RWPE1 (cell line): ENCODE measurements around the gene DMRT3.

Source experiments
- CTCF ChIA-PET: fragments of 350-600 bp; sonication (Branson Sonifier 250); formaldehyde crosslinking; extraction: SDS; loops from one replicate; lab custom pipeline; 2021; lab: Yijun Ruan, JAX
- POLR2A ChIA-PET: fragments of 400-600 bp; formaldehyde crosslinking; extraction: SDS; loops from one replicate; lab custom pipeline; 2020; ENCODE audit warnings: antibody characterized with exemption; ENCODE audit not compliant: low non-redundant PET; lab: Yijun Ruan, JAX
- DNase-seq: peaks from one replicate; pipeline ENCODE4 v3.0.0; 2012; ENCODE audit warnings: low spot score
- H3K27ac ChIP-seq: fragments of 450-650 bp; 2 replicates; pipeline ENCODE4 v1.5.1; 2017
- CTCF ChIP-seq: fragments of 450-650 bp; conservative IDR thresholded peaks from 2 replicates; pipeline ENCODE4 v1.5.1; 2017; ENCODE audit warnings: low read depth, mild to moderate bottlenecking

DMRT3 gene

GRCh38 chr9:1008216-1008615 lies 31.8 kb downstream of the DMRT3 start:
- CTCF ChIA-PET: interaction anchor here (0.6 to 0.7 kb wide), 2 partner anchors 592 to 697 kb away, joined by 3 to 4 read pairs; no protein-coding TSS in a partner anchor
- POLR2A ChIA-PET: no interaction called here
- no peak for DNase-seq
- H3K27ac ChIP-seq: no peak overlapping the region
- TF ChIP-seq CTCF: no peak

GRCh38 chr9:1009101-1009707 lies 32.7 kb downstream of the DMRT3 start:
- TF ChIP-seq CTCF: peak; percentile 96
- POLR2A ChIA-PET: no interaction called here
- H3K27ac ChIP-seq: no peak overlapping the region
- CTCF ChIA-PET: interaction anchor here (0.6 to 1.2 kb wide), 7 partner anchors 9 to 591 kb away, joined by 3 to 7 read pairs (median 3); no protein-coding TSS in a partner anchor
- peak; percentile 42 for DNase-seq

GRCh38 chr9:1013021-1013420 lies 36.6 kb downstream of the DMRT3 start:
- DNase-seq: no peak
- H3K27ac ChIP-seq: no peak overlapping the region
- ChIA-PET POLR2A (no interaction called here), CTCF (interaction anchor here (0.7 kb wide), 1 partner anchor 12 kb away, joined by 3 read pairs; no protein-coding TSS in a partner anchor)
- TF ChIP-seq CTCF: no peak

GRCh38 chr9:1014225-1014624 lies 37.8 kb downstream of the DMRT3 start:
- no peak for TF ChIP-seq CTCF
- CTCF ChIA-PET: no interaction called here
- no peak for DNase-seq
- POLR2A ChIA-PET: no interaction called here
- no peak overlapping the region for H3K27ac ChIP-seq

GRCh38 chr9:1014640-1015039 lies 38.2 kb downstream of the DMRT3 start:
- no peak overlapping the region for H3K27ac ChIP-seq
- POLR2A ChIA-PET: no interaction called here
- no peak for DNase-seq
- CTCF ChIA-PET: no interaction called here
- TF ChIP-seq CTCF: no peak

GRCh38 chr9:1018121-1018520 lies 41.7 kb downstream of the DMRT3 start:
- H3K27ac ChIP-seq: no peak overlapping the region
- TF ChIP-seq CTCF: no peak
- POLR2A ChIA-PET: no interaction called here
- peak; percentile 7 for DNase-seq
- CTCF ChIA-PET: no interaction called here
